ENCODE data around the gene PALD1.

The PALD1 gene

DNA sequence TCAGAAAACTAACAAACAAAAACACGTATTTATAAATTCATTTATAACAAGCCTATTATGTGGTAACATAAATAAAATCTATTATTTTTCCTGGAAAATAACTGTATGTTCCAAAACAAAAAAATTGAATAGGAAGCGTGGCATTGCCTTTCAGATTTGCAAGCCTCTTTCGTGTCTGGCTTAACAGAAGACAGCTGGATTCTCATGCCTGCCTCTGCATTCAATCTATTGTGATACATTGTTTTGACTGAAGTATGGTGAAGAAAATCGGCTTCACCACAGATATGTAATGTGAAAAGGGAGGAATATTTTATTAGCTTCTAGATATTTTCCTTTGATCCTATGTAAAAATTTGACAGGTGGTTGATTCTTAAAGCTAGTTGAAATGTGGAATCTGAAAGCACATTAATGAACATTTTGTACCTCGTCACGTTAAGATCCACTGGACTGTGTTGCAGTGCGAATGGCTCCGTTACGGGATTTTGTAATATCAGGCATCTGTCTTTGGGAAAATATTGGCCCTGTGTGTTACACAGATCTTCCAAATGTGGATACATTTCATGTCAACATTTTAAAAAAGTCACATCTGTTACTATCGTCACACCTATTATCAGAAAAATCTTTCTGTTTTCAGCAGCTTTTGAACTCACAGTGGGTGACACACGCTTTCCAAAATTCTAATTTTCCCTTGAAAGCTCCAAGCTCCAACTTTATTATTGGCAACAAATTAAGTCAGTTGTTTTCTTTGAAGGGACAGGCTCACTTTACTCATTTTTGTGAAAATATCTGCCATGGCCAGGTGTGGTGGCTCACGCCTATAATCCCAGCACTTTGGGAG, 26.2 kb downstream of the PALD1 start:
- DNase-seq (ENCODE audit: low read depth, low spot score) = no peak

DNA sequence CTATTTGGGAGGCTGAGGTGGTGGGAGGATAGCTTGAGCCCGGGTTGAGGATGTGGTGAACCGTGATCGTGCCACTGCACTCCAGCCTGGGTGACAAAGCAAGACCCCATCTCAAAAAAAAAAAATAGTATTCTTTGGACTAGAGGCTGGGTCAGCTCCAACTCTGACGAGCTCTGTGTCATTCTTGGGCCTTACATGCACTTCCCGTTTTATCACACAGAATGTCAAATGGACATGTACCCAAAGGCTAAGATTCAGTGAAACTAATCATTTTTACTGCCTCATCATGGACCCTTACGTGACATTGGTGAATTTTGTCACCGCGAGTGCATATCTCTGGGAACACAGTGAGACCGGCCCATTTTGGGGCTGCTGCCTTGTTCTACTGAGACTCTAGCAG, 27.3 kb downstream of the PALD1 start:
- no peak for DNase-seq (ENCODE audit: low read depth, low spot score)

DNA sequence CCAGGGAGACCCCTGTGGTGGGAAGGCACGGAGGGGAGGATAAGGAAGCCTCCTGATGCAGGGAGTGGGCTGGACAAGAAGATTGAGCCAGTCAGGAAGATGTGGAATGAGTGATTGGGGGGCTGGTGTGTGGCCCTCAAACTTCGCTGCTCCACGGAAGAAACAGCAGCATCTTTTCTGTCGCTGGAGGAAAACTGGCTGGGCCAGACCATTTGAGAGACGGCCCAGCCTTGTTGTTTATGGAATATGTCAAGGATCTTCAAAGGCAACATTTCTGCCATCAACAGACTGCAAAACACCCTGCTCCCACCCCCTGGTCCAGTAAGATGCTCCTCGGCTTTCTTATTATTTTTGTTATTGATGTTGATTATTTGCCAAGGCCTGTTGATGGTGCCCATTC, 29.4 kb downstream of the PALD1 start:
- no peak for DNase-seq (ENCODE audit: low read depth, low spot score)

DNA sequence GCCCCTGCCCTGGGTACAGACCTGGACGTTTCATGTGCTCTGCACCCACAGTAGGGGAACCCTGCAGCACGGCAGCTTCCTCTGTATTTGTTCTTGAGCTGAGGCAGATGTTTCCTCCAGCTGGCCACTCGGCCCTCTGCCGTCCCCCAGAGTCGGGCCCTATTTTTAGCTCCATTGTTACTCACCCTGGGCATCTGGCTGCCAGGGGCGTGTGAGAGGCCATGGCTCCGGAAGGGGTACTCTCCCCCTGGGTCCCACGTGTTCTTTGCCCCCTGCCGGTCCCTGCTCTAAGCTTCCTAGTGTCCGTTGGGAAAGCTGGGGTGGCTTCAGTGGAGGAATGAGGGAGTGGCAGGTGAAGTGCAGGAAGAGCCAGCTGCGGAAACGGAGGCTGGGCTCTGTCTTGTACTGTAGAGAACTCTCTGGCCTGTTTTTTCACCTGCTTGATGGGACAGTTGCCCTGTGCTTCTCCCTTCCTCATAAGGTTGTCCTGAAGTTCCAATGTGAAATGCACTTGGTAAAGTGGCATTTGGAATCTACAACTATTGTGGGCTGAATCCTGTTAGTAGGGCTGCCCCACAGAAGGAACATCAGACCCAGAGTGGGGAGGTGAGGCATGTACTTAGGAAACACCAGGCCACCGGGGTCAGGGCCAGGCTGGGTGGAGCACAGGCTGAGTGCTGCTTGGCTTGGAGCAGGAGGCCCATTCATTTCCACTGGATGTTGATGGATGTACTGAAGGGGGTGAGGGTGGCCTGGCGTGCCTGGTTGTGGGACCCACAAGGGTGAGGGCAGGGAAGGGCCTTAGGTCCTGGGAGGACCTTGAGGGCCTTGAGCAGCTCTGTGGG, 30.6 kb downstream of the PALD1 start:
- no peak for DNase-seq (ENCODE audit: low read depth, low spot score)

DNA sequence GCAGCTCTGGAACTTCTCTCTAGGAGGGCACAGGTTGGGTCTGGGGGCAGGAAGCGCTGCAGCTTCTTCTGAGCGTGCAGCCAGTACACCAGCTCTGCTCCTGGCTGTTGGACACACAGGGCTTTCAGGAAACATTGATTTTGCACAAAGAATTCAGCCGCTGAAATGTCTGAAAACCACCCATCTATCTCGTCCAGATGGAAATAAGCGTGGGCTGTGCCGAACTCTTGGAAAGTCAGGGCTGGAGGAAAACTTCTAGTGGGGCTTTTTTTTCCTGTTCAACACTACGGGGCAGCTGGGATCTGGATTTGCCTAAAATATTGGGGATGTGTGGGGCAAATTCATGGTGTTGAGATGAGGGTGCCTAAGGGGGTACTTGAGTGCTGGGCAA, 31.2 kb downstream of the PALD1 start:
- DNase-seq (ENCODE audit: low read depth, low spot score) = no peak

DNA sequence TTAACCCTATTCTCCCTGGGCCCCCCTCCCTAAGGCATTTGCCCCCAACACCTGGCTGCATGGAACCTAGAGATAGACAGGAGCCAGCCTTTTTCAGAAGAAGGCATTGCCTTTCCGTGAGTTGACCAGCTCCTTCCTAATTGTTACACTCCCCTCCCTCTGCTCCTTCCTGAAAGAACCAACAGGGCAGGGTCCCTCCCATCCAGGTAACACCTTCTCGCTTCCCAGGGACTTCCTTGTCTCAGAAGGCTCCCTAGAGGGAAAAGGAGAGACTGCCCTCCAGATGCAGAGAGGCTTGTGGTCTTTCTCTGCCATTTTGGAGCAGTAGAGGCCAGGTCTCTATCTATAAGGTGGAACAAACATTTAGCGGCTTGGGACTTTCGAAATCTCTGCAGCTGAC, 31.9 kb downstream of the PALD1 start:
- DNase-seq (ENCODE audit: low read depth, low spot score) = no peak

DNA sequence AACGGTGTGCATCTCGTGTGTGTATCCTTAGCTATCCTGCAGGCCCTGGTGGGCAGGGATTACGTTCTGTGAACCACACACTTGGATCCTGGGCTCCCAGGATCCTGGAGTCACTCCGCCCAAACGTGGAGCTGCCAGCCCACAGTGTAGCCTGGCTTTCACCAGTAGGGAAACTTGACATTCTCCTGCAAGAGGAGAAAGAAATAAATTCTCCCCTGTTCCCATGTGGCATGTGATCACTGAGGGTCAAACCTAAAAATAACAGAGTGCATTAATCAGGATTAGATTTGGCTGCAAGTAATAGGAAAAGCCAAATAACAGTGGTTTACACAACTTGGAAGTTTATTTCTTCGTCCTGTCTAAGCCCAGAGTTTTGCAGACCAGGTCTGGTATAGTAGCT, 32.3 kb downstream of the PALD1 start:
- no peak for DNase-seq (ENCODE audit: low read depth, low spot score)

DNA sequence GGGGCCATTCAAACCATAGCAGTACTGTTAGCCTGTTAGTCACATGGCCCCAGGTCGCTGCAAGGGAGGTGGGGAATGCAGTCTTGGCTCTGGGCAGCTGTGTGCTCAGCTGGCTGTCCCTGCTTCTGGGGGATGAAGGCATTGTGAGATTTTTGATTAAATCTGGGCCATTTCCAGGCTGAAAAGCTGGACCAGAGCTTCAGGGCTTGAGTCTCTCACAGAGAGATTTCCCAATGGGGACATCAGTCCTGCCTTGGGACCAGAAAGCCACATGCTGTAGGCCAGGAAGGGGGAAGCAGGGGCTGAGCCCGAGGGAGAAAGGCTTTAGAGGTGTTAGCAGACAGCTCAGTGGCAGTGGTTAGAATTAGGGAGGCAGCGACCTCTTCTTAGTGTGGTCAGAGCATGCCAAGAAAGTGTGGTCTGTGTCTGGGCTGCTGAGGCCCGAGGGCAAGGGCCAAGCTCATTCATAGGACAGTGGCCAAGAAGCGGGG, 33.6 kb downstream of the PALD1 start:
- DNase-seq (ENCODE audit: low read depth, low spot score) = no peak

DNA sequence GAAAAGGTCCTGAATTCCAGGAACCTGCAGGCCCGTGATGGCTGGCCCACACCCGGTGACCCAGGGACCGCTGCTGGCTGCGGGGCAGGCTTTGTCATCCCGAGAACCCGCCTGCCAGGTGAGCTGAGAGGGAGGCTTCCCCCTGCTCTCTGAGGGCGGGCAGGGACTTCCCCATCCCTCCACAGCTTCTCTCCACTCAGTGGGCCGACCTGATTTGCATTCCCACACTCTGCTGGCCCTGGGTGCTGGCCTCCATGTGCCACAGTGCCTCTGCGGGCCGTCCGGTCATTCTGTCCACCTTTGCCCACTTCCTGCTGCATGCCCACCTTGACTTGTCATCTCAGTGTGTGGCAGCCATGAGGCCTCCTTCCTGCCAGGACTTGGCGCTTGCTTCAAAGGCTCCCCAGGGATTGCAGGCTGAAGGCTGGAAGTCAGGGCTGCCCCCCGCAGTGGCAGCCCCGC, 35.3 kb downstream of the PALD1 start:
- no peak for DNase-seq (ENCODE audit: low read depth, low spot score)

DNA sequence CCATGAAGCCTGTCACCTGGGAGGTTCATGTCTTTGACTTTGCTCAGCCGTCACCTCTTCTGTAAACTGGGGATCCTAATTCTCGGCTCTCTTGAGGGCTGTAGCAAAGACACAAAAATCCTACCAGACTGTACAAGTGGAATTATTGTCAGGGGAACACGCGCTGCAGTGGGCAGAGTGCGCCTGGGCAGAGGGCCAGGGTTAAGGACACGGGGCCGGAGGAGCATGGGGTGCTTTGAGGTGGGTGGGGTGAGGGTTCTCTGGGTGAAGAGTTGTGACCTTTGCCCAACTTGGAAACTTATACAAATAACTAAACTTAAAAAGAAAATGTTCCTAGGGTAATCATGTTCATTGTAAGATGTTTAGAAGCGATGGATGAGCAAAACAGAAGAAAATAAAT, 36.0 kb downstream of the PALD1 start:
- DNase-seq (ENCODE audit: low read depth, low spot score) = no peak

DNA sequence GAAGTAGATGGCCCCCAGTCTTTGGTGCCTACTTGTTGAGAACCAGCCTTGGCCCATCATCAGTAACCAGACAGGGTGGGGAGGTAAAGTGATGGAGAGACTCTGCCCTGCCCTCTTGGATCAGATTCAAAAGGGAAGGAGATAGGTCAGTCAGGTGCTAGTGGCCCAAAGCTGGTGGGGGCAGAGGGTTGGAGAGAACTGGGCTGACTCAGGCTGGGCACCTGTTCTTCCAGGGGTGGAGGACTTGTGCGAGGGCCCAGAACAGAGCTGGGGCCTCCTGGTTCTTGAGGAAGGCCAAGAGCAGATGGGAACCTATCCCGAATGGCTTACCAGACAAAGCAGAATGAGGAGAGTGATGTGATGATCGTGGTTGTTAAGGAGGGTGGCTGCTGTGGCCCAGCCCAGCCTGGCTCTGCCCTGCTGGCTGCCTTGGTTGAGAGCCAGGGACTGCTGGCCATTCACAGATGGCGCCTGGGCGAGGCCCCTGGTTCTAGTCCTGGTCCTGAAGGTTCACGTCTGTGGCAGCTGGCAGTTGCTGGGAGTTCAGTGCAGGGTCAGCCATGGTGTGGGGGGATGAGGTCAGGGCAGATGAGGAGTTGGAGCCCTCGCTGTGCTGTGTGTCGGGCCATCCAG, 36.6 kb downstream of the PALD1 start:
- DNase-seq (ENCODE audit: low read depth, low spot score) = no peak

DNA sequence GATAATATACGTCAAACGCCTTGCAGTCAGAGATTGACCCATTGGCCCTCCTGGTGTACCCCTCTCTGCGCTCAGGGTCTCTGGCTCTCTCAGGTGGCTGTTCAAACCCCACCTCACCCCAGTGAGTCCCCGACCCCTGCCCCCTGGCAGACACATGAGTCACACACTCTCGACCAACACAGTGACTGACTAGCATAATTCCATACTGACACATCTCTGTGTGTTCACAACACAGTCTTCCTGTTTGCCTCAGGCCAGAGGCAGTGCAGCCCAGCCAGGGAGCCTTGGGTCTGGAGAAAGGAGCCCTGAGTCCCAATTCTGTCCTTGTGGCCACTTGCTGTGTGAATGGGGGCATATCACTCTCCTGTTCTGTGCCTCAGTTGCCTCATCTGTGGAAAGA, 40.1 kb downstream of the PALD1 start:
- DNase-seq (ENCODE audit: low read depth, low spot score) = no peak

DNA sequence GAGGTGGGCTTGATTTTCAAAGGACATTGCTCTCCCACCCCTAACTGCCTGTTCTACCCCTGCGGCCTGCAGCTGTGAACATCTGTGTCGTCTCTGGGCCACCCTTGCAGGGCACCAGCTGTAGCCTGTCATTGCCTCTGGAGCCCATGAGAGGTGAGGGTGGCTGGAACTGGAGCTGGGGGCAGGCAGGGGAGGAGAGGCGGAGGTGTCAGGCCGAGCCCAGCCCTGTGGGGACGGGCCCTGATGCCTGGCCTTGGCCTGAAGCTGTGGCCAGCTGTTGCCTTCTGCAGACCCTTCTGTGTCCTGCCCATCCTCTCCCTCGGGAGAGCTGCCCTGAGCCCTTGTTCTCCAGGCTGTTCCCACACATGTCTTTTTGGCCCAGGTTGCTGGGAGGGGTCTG, 44.5 kb downstream of the PALD1 start:
- no peak for DNase-seq (ENCODE audit: low read depth, low spot score)

DNA sequence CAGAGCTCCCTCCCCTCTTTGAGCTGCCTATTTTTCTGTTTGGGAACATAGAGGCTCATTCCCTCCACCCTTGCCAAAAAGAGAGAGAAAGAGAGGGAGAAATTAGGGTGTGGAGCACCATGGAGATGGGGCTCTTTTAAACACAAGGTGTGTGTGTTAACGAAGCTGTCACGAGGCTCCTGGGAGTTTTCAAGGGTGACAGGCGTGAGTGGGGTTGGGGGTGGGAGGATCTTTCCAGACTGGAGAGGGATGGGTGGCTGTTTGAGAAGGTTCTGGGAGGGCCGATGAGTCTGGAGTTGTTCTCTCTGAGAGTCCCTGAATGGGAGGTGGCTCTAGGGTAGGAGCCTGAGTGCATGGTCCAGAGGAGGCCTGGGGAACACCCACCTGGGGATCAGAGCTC, 45.0 kb downstream of the PALD1 start:
- DNase-seq (ENCODE audit: low read depth, low spot score) = no peak

DNA sequence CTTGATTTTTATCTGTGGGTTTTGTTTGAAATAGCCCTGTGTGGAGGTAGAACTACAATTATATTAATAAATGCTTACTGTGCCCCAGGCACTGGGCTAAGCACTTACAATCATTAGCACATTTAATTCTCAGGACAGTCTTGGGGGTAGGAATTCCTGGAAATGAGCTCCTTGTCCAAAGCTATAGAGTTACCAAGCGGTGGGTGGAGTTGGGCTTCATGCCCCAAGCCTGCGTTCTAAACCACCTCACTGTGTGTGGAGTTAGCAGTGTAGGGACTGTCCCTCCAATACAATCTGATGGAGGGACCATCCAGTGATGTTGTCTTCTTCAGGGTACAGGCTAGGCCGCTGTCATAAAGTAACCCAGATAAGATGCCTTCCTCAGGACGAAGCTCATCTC, 49.7 kb downstream of the PALD1 start:
- DNase-seq (ENCODE audit: low read depth, low spot score) = no peak

DNA sequence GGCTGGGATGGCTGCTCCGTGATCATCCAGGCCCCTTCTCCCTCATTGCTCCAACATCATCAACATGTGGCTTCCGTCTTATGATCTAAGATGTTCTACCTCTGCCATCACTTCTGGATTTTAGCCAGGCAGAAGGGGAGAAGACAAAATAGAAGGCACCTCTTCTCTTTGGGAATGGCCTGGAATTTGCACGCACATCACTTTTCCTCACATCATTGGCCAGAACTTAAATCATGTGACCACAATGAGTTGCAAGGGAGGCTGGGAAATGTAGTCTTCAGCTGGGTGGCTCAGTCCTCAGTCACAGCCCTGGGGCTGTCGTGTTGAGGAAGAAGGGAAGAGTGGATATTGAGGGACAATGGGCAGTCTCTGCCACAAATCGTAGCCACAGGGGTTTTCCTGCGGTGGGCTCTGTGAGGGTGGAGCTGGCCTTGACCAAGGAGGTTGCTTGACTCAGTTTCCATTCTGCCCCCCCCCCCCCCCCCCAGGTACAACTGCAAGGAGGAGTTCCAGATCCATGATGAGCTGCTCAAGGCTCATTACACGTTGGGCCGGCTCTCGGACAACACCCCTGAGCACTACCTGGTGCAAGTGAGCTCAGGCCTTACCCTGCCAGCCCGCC, 50.3 kb downstream of the PALD1 start:
- DNase-seq (ENCODE audit: low read depth, low spot score) = no peak

DNA sequence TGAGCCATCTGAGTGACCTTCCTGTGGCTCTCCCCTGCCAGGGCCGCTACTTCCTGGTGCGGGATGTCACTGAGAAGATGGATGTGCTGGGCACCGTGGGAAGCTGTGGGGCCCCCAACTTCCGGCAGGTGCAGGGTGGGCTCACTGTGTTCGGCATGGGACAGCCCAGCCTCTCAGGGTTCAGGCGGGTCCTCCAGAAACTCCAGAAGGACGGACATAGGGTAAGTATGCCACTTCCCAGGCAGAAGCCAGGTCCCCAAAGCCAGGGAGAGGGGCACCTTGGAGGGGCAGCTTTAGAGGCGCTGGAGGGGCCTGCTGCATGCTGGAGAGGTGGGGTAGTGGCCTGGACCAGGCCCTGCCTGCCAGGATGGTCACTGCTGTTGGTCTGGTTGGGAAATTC, 51.3 kb downstream of the PALD1 start:
- DNase-seq (ENCODE audit: low read depth, low spot score) = no peak

DNA sequence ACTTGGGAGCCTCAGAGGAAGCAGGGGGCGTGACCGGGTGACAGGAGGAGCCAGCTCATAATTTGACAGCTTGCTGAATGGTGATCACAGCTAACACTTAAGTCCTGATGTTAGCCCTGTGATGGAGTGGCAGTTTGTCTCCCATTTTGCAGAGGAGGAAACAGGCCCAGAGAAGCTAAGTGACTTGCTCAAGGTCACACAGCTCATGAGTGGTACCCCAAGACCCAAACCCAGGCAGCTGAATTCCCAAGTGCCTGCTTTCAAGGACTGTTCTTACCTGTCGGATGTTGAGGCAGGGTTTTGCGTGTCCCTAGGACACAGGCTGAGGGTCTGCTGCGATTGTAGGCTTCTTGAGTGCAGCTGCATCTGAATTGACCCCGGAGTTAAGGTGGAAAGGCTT, 51.7 kb downstream of the PALD1 start:
- no peak for DNase-seq (ENCODE audit: low read depth, low spot score)

DNA sequence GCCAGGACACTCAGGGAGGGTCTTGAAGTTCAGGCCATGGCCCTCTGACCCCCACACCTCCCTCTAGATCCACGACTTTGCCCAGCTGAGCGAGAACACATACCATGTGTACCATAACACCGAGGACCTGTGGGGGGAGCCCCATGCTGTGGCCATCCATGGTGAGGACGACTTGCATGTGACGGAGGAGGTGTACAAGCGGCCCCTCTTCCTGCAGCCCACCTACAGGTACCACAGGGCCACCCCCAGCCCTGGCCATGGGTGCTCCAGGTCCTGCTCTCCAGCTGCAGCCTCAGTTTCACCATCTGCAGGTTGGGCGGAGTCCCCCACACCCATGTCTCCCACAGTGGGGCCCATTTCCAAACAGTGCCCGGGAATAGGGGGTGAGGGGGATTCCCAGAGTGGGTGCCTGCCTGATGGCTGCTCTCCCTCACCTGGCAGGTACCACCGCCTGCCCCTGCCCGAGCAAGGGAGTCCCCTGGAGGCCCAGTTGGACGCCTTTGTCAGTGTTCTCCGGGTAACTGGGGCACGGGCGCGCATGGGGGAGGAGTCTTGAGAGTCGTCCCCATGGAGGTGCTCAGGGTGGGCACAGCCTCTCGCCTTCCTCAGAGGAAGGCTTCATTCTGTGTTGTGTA, 54.1 kb downstream of the PALD1 start:
- no peak for DNase-seq (ENCODE audit: low read depth, low spot score)

DNA sequence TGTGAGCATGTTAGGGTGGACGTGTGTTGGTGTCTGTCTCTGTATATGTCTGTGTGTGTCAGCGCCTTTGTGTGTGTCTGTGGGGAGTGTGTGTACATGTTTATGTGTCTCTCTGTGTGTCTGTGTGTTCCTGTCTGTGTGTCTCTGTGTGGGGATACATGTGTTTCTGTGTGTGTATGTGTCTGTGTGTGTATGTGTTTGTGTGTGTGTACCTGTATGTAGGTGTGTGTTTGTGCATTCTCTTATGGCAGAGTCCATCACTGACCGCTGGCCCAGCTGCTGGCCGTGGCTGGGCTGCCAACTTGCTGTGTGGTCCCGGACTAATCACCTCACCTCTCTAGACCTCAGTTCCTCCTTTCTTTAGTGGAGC, 54.6 kb downstream of the PALD1 start:
- DNase-seq (ENCODE audit: low read depth, low spot score) = no peak

DNA sequence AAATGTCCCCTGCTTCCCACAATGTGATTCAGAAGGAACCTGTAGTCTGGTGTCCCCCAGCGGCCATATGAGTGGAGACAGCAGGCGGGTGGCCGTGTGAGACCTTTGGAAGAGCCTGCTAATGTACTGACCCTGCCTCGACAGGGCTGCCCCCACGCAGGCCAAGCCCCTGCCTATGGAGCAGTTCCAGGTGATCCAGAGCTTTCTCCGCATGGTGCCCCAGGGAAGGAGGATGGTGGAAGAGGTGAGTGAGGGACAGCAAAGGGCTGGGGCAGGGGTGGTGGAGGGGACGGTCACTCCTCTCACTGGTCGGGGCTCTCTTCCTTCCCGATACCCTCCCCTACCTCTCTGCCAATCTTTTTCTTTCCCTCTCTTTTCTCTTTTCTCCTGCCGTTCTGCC, 55.7 kb downstream of the PALD1 start:
- DNase-seq (ENCODE audit: low read depth, low spot score) = no peak
